Measurements from ENCODE around the gene RUNX3.

The RUNX3 gene

DNA sequence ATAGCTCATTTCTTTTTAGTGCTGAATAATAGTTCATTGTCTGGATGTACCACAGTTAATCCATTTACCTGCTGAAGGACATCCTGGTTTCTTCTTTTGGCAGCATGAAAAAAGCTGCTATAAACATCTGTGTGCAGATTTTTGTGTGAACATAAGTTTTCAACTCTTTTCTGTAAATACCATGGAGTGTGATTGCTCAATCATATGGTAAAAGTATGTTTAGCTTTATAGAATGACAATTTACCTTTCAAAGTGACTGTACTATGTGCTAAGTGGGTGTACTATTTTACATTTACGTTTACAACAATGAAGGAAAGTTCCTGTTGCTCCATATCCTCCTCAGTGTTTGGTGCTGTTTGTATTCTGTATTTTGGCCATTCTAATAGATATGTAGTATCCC, 49.0 kb downstream of the RUNX3 start:
- peaks cover 2% of the 10 kb centered on the region; the same call in 1 of the 2 replicates for H3K27me3 ChIP-seq (ENCODE audit: insufficient read depth, low read length)
- H3K27ac ChIP-seq (ENCODE audit: low read depth, low read length), result no peak overlapping the region
- WGBS, result no CpG with 5 or more reads among the region's 1 CpG
- H3K4me1 ChIP-seq (ENCODE audit: insufficient read depth, low read length), result no peaks in the 10 kb centered on the region
- H3K36me3 ChIP-seq (ENCODE audit: insufficient read depth, low read length), result no peaks in the 10 kb centered on the region
- H3K9ac ChIP-seq (ENCODE audit: low read depth, low read length), result no peak overlapping the region
- H3K4me3 ChIP-seq (ENCODE audit: low read length), result no peak overlapping the region
- no peaks in the 10 kb centered on the region; the same call in 1 of the 2 replicates for H3K9me3 ChIP-seq (ENCODE audit: insufficient read depth, low read depth, low read length)

GRCh38 chr1:24878775-24879742, 51.0 kb downstream of the RUNX3 start:
- H3K4me3 ChIP-seq (ENCODE audit: low read length), result no peak overlapping the region
- H3K36me3 ChIP-seq (ENCODE audit: insufficient read depth, low read length), result no peaks in the 10 kb centered on the region
- H3K9ac ChIP-seq (ENCODE audit: low read depth, low read length), result no peak overlapping the region
- 86% methylated on average over 7 of the region's 7 CpGs for WGBS
- no peaks in the 10 kb centered on the region; the same call in 1 of the 2 replicates for H3K9me3 ChIP-seq (ENCODE audit: insufficient read depth, low read depth, low read length)
- H3K4me1 ChIP-seq (ENCODE audit: insufficient read depth, low read length), result 0 out of 2 replicates have a peak, but pooled peaks cover 4% of the 10 kb centered on the region
- H3K27ac ChIP-seq (ENCODE audit: low read depth, low read length), result no peak overlapping the region
- H3K27me3 ChIP-seq (ENCODE audit: insufficient read depth, low read length), result no peaks in the 10 kb centered on the region

- Histone ChIP-seq H3K27ac (ENCODE audit: low read depth, low read length) (no peak overlapping the region), H3K4me3 (ENCODE audit: low read length) (no peak overlapping the region), H3K36me3 (ENCODE audit: insufficient read depth, low read length) (no peaks in the 10 kb centered on the region), H3K9me3 (ENCODE audit: insufficient read depth, low read depth, low read length) (no peaks in the 10 kb centered on the region), H3K9ac (ENCODE audit: low read depth, low read length) (no peak overlapping the region), H3K4me1 (ENCODE audit: insufficient read depth, low read length) (0 out of 2 replicates have a peak, but pooled peaks cover 4% of the 10 kb centered on the region), H3K27me3 (ENCODE audit: insufficient read depth, low read length) (no peaks in the 10 kb centered on the region)
- WGBS, result 94% methylated on average over 6 of the region's 6 CpGs
Observed at GRCh38 chr1:24878045-24878444, 52.0 kb downstream of the RUNX3 start.

DNA sequence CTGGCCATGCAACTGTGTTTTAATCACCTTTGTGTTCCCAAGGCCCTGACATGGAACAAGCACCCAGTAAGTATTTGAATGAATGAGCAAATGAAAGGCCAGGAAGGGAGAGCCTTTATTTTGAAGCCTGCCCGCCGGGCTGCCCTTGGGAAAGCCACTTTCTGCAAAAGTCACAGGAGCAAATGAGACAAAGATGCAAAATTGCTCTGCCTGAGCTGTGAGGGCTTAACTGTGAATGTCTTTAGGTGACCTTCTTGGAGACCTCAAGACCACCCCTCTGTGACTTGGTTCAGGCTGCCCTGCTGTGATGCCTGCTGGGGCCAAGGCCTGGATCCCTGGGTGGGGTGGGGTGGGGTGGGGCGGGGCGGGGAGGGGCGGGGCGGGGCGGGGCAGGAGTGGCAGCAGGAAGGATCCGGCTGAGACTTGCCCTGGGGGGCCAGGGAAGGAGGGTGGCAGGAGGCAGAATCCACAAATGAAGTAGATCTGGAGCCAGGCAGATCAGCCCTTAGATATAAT, 54.0 kb downstream of the RUNX3 start:
- H3K4me3 ChIP-seq (ENCODE audit: low read length), result no peak overlapping the region
- no peak overlapping the region for H3K9ac ChIP-seq (ENCODE audit: low read depth, low read length)
- H3K9me3 ChIP-seq (ENCODE audit: insufficient read depth, low read depth, low read length), result no peaks in the 10 kb centered on the region
- no peaks in the 10 kb centered on the region for H3K36me3 ChIP-seq (ENCODE audit: insufficient read depth, low read length)
- 65% methylated on average over 3 of the region's 8 CpGs for WGBS
- 0 out of 2 replicates have a peak, but pooled peaks cover 4% of the 10 kb centered on the region for H3K4me1 ChIP-seq (ENCODE audit: insufficient read depth, low read length)
- no peak overlapping the region for H3K27ac ChIP-seq (ENCODE audit: low read depth, low read length)
- H3K27me3 ChIP-seq (ENCODE audit: insufficient read depth, low read length), result no peaks in the 10 kb centered on the region

GRCh38 chr1:24875257-24875656, 54.8 kb downstream of the RUNX3 start:
- Histone ChIP-seq H3K4me1 (ENCODE audit: insufficient read depth, low read length) (0 out of 2 replicates have a peak, but pooled peaks cover 4% of the 10 kb centered on the region), H3K27ac (ENCODE audit: low read depth, low read length) (no peak overlapping the region), H3K27me3 (ENCODE audit: insufficient read depth, low read length) (no peaks in the 10 kb centered on the region), H3K9me3 (ENCODE audit: insufficient read depth, low read depth, low read length) (no peaks in the 10 kb centered on the region), H3K4me3 (ENCODE audit: low read length) (no peak overlapping the region), H3K36me3 (ENCODE audit: insufficient read depth, low read length) (no peaks in the 10 kb centered on the region), H3K9ac (ENCODE audit: low read depth, low read length) (no peak overlapping the region)
- 90% methylated on average over 8 of the region's 8 CpGs for WGBS

DNA sequence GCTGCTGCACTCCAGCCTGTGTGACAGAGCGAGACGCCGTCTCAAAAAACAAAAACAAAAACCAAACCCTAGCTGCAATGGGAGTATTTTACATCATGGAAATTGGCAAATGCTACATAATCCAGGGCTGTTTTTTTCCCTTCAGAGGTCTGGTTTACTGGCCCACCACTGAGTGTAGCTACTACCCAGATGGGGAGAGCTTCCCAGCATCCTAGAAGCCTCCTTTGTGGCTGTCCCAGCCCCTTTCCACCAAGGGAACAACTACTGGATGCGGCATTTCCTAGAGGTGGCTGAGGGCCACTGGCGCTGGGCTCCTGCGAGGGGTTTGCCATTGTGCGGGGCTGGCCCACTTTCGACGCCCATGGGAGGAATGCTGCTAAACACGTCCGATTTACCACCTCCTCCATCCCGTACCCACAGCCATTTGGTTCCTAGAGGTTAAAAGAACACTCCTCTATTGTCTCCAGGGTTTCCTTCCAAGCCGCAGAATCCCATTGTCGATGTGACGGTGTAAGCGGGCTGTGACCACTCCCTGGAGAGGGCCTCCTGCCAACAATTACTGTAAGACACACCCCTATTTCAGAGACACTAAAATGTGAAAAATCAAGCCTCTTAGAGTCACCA, 55.4 kb downstream of the RUNX3 start:
- H3K27ac ChIP-seq (ENCODE audit: low read depth, low read length), result no peak overlapping the region

GRCh38 chr1:24874056-24874455, 56.0 kb downstream of the RUNX3 start:
- Histone ChIP-seq H3K27ac (ENCODE audit: low read depth, low read length) (no peak overlapping the region), H3K9me3 (ENCODE audit: insufficient read depth, low read depth, low read length) (no peaks in the 10 kb centered on the region), H3K4me3 (ENCODE audit: low read length) (no peak overlapping the region), H3K27me3 (ENCODE audit: insufficient read depth, low read length) (no peaks in the 10 kb centered on the region), H3K36me3 (ENCODE audit: insufficient read depth, low read length) (no peaks in the 10 kb centered on the region), H3K4me1 (ENCODE audit: insufficient read depth, low read length) (0 out of 2 replicates have a peak, but pooled peaks cover 4% of the 10 kb centered on the region), H3K9ac (ENCODE audit: low read depth, low read length) (no peak overlapping the region)
- WGBS, result 79% methylated on average over 4 of the region's 7 CpGs

More for the DNA sequence above, 55.4 kb downstream of the RUNX3 start:
- Histone ChIP-seq H3K9me3 (ENCODE audit: insufficient read depth, low read depth, low read length) (no peaks in the 10 kb centered on the region), H3K36me3 (ENCODE audit: insufficient read depth, low read length) (no peaks in the 10 kb centered on the region), H3K9ac (ENCODE audit: low read depth, low read length) (no peak overlapping the region), H3K4me1 (ENCODE audit: insufficient read depth, low read length) (0 out of 2 replicates have a peak, but pooled peaks cover 4% of the 10 kb centered on the region), H3K4me3 (ENCODE audit: low read length) (no peak overlapping the region), H3K27me3 (ENCODE audit: insufficient read depth, low read length) (no peaks in the 10 kb centered on the region)
- 90% methylated on average over 16 of the region's 16 CpGs for WGBS

DNA sequence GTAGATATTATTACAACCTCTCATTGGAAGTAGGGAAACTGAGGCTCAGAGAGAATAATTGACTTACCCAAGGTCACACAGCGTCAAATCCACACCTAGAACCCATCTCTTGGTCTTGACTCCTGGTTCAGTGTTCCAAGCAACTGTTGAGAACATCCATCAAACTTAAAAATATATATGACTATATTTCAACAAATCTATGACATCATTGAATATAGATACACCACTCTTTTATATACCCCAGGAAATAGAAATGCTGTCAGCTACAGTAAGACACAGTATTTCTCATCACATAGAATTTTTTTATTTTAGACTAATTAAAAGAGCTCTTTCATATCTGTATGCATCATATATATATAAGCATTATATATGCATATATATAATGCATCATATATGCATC, 56.9 kb downstream of the RUNX3 start:
- no peaks in the 10 kb centered on the region for H3K9me3 ChIP-seq (ENCODE audit: insufficient read depth, low read depth, low read length)
- no peak overlapping the region for H3K9ac ChIP-seq (ENCODE audit: low read depth, low read length)
- 0 out of 2 replicates have a peak, but pooled peaks cover 4% of the 10 kb centered on the region for H3K4me1 ChIP-seq (ENCODE audit: insufficient read depth, low read length)
- no peak overlapping the region for H3K27ac ChIP-seq (ENCODE audit: low read depth, low read length)
- no peak overlapping the region for H3K4me3 ChIP-seq (ENCODE audit: low read length)
- H3K36me3 ChIP-seq (ENCODE audit: insufficient read depth, low read length), result no peaks in the 10 kb centered on the region
- WGBS, result 90% methylated on average over 1 of the region's 1 CpG
- H3K27me3 ChIP-seq (ENCODE audit: insufficient read depth, low read length), result no peaks in the 10 kb centered on the region

- Histone ChIP-seq H3K9me3 (ENCODE audit: insufficient read depth, low read depth, low read length) (no peaks in the 10 kb centered on the region), H3K4me1 (ENCODE audit: insufficient read depth, low read length) (0 out of 2 replicates have a peak, but pooled peaks cover 4% of the 10 kb centered on the region), H3K27ac (ENCODE audit: low read depth, low read length) (no peak overlapping the region), H3K4me3 (ENCODE audit: low read length) (no peak overlapping the region), H3K27me3 (ENCODE audit: insufficient read depth, low read length) (no peaks in the 10 kb centered on the region), H3K36me3 (ENCODE audit: insufficient read depth, low read length) (no peaks in the 10 kb centered on the region), H3K9ac (ENCODE audit: low read depth, low read length) (no peak overlapping the region)
- 93% methylated on average over 19 of the region's 19 CpGs for WGBS
Observed at GRCh38 chr1:24872061-24872850, 57.8 kb downstream of the RUNX3 start.

DNA sequence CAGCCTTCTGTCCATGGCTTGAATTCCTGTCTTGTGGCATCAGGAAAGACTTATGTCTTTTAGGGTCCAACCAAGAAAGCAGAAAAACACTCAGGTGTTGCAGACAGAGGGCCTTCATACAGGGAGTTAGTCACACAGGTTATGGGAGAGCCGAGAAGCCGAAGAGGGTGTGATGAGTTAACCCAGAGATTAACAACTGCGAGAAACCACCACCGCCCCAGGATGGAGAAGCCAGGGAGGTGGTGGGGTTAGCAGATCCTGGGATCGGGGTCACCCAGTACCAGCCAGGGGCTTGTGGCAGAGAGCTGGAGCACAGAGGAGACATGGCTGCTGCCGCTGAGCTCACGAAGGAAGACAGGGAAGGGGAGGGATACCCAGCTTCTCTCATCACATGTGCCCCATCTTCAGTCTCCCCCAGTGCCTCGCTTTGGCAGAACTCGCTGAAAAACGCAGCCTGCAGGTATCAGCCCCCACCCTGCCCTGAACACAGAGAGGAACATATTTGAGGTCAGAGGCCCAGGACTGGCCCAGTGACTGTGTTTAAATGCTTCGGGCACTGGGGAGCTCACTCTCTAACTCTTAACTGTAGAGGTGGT, 58.7 kb downstream of the RUNX3 start:
- H3K9me3 ChIP-seq (ENCODE audit: insufficient read depth, low read depth, low read length), result no peaks in the 10 kb centered on the region
- no peaks in the 10 kb centered on the region for H3K36me3 ChIP-seq (ENCODE audit: insufficient read depth, low read length)
- no peak overlapping the region for H3K4me3 ChIP-seq (ENCODE audit: low read length)
- 0 out of 2 replicates have a peak, but pooled peaks cover 4% of the 10 kb centered on the region for H3K4me1 ChIP-seq (ENCODE audit: insufficient read depth, low read length)
- H3K27ac ChIP-seq (ENCODE audit: low read depth, low read length), result no peak overlapping the region
- 93% methylated on average over 11 of the region's 11 CpGs for WGBS
- no peak overlapping the region for H3K9ac ChIP-seq (ENCODE audit: low read depth, low read length)
- no peaks in the 10 kb centered on the region for H3K27me3 ChIP-seq (ENCODE audit: insufficient read depth, low read length)

Measured in HUES64 (cell line).